Cardiac ventricle fibroblast (primary cell): Measurements from ENCODE around the gene SLC10A3. TPM values are rescaled to one million over a fixed set of nuclear protein-coding genes. Genes with fewer than 3 reads are reported as not detected.

Experiments
- total RNA-seq: library from RNA; depleted of rRNA; stranded (reverse); fragments of >200 nt; gene quantifications from 2 replicates; pipeline ENCODE4 v1.2.3, GENCODE V29; 2015

The SLC10A3 gene
- 36.1 and 45.9 TPM in 2 replicates for total RNA-seq

GRCh38 chrX:154490414-154491083 is at the start of gene SLC10A3:
SLC10A3 (minus strand) TSS chrX:154490629; CDS start chrX:154488940, 1,689 bp downstream.

GRCh38 chrX:154515966-154516655 is 25.7 kb upstream of the SLC10A3 start, which contains the start of gene FAM3A:
FAM3A (minus strand) TSS chrX:154516232; CDS start chrX:154515772, 460 bp downstream.

GRCh38 chrX:154486396-154487207 is 3.8 kb downstream of the SLC10A3 start, which contains the start of gene UBL4A:
UBL4A (minus strand) TSS chrX:154486615; CDS start chrX:154486584, 31 bp downstream.

GRCh38 chrX:154478728-154479622 is 11.5 kb downstream of the SLC10A3 start, which contains the start of gene LAGE3:
LAGE3 (minus strand) TSS chrX:154479281; CDS start chrX:154478915, 366 bp downstream.

GRCh38 chrX:154458116-154458953 is 32.1 kb downstream of the SLC10A3 start, which contains the start of gene PLXNA3:
PLXNA3 (plus strand) TSS chrX:154458281; CDS start chrX:154460184, 1,903 bp downstream.

GRCh38 chrX:154443992-154444754 is 46.3 kb downstream of the SLC10A3 start, which contains the start of gene FAM50A:
FAM50A (plus strand) TSS chrX:154444141; CDS start chrX:154444236, 95 bp downstream.

Other genes with a start within 250 kb of the SLC10A3 start
- not detected in 2 replicates for gene OPN1MW3, start 233.0 kb downstream of the SLC10A3 start, total RNA-seq
- not detected in 2 replicates for gene TEX28, start 195.5 kb downstream of the SLC10A3 start, total RNA-seq
- gene TKTL1, start 194.8 kb downstream of the SLC10A3 start, total RNA-seq = not detected in 2 replicates
- 881 and 1,006 TPM in 2 replicates for gene FLNA, start 116.0 kb downstream of the SLC10A3 start, total RNA-seq
- 34.4 and 50.2 TPM in 2 replicates for gene EMD, start 111.3 kb downstream of the SLC10A3 start, total RNA-seq
- gene RPL10, start 92.3 kb downstream of the SLC10A3 start, total RNA-seq = 7,807 and 8,845 TPM in 2 replicates
- 26.5 and 27.6 TPM in 2 replicates for gene DNASE1L1, start 81.4 kb downstream of the SLC10A3 start, total RNA-seq
- 12.3 and 16.3 TPM in 2 replicates for gene TAFAZZIN, start 79.1 kb downstream of the SLC10A3 start, total RNA-seq
- 45.9 and 54.3 TPM in 2 replicates for gene ATP6AP1, start 62.0 kb downstream of the SLC10A3 start, total RNA-seq
- gene GDI1, start 53.5 kb downstream of the SLC10A3 start, total RNA-seq = 59.0 and 65.1 TPM in 2 replicates
- 42.4 and 49.1 TPM in 2 replicates for gene FAM50A, start 46.5 kb downstream of the SLC10A3 start, total RNA-seq
- gene PLXNA3, start 32.3 kb downstream of the SLC10A3 start, total RNA-seq = 13.2 and 20.2 TPM in 2 replicates
- 37.9 TPM in 2 replicates for gene LAGE3, start 11.3 kb downstream of the SLC10A3 start, total RNA-seq
- gene UBL4A, start 4.0 kb downstream of the SLC10A3 start, total RNA-seq = 20.4 and 25.5 TPM in 2 replicates
- gene FAM3A, start 25.6 kb upstream of the SLC10A3 start, total RNA-seq = 31.1 and 42.8 TPM in 2 replicates
- gene G6PD, start 56.2 kb upstream of the SLC10A3 start, total RNA-seq = 298 and 337 TPM in 2 replicates
- gene IKBKG, start 57.0 kb upstream of the SLC10A3 start, total RNA-seq = 12.6 and 16.6 TPM in 2 replicates
- not detected in 2 replicates for gene CTAG1A, start 94.5 kb upstream of the SLC10A3 start, total RNA-seq
- not detected in 2 replicates for gene CTAG1B, start 128.7 kb upstream of the SLC10A3 start, total RNA-seq
- not detected in 2 replicates for gene CTAG2, start 162.9 kb upstream of the SLC10A3 start, total RNA-seq